Activated CD4-positive, alpha-beta memory T cell treated with anti-CD3 and anti-CD28 coated beads, Interleukin-2, amount 10 ng/mL, durations not matched to agents 7 days and 5 days (primary cell): Measurements from ENCODE around the gene PDSS1. TPM values are rescaled to one million over a fixed set of nuclear protein-coding genes. Genes with fewer than 3 reads are reported as not detected.
"Not testable (repeated sequence)": the region's sequence is repeated elsewhere in the genome, so short reads cannot be mapped to it uniquely, and the experiment has no call there.

ENCODE experiments used
- CTCF ChIA-PET: fragments of 350-600 bp; sonication (Branson Sonifier 250); formaldehyde crosslinking; loops from one replicate; lab custom pipeline; 2021; ENCODE audit warnings: antibody characterized with exemption, inconsistent platforms; lab: Charles Lee
- POLR2A ChIA-PET: fragments of 350-600 bp; sonication (Branson Sonifier 250); formaldehyde crosslinking; loops from one replicate; lab custom pipeline; 2021; ENCODE audit warnings: antibody characterized with exemption; lab: Charles Lee
- DNase-seq: peaks from one replicate; pipeline ENCODE4 v3.0.0-alpha.2; 2020
- H3K27ac Mint-ChIP-seq: one replicate; pipeline ENCODE4 v1.8.0; 2021; ENCODE audit warnings: mild to moderate bottlenecking, mixed read lengths
- H3K27me3 Mint-ChIP-seq: one replicate; pipeline ENCODE4 v1.8.0; 2021; ENCODE audit warnings: mixed read lengths
- H3K36me3 Mint-ChIP-seq: one replicate; pipeline ENCODE4 v1.8.0; 2021; ENCODE audit warnings: low read depth, mixed read lengths
- H3K4me1 Mint-ChIP-seq: one replicate; pipeline ENCODE4 v1.8.0; 2021; ENCODE audit warnings: mixed read lengths
- H3K4me3 Mint-ChIP-seq: one replicate; pipeline ENCODE4 v1.8.0; 2021; ENCODE audit warnings: mild to moderate bottlenecking, mixed read lengths
- H3K9me3 Mint-ChIP-seq: one replicate; pipeline ENCODE4 v1.8.0; 2021; ENCODE audit warnings: mixed read lengths
- total RNA-seq, 2 experiments: library from RNA; stranded (reverse); gene quantifications; one replicate each; pipeline ENCODE4 v1.2.3, GENCODE V29; 2021

Gene PDSS1
- total RNA-seq, 2 experiments from 2014 or later, result 10.7 to 12.9 TPM

GRCh38 chr10:26789779-26790178 is 92.3 kb downstream of the PDSS1 start:
- H3K27me3 Mint-ChIP-seq, POLR2A ChIA-PET, H3K9me3 Mint-ChIP-seq, DNase-seq, H3K4me3 Mint-ChIP-seq, H3K27ac Mint-ChIP-seq: not testable (repeated sequence)
- H3K4me1 Mint-ChIP-seq, result peaks cover 25% of the 10 kb centered on the region
- CTCF ChIA-PET, result interaction anchor here (0.7 kb wide), 1 partner anchor 10 kb away, joined by 3 read pairs; no protein-coding TSS in a partner anchor
- H3K36me3 Mint-ChIP-seq, result peaks cover 55% of the 10 kb centered on the region

DNA sequence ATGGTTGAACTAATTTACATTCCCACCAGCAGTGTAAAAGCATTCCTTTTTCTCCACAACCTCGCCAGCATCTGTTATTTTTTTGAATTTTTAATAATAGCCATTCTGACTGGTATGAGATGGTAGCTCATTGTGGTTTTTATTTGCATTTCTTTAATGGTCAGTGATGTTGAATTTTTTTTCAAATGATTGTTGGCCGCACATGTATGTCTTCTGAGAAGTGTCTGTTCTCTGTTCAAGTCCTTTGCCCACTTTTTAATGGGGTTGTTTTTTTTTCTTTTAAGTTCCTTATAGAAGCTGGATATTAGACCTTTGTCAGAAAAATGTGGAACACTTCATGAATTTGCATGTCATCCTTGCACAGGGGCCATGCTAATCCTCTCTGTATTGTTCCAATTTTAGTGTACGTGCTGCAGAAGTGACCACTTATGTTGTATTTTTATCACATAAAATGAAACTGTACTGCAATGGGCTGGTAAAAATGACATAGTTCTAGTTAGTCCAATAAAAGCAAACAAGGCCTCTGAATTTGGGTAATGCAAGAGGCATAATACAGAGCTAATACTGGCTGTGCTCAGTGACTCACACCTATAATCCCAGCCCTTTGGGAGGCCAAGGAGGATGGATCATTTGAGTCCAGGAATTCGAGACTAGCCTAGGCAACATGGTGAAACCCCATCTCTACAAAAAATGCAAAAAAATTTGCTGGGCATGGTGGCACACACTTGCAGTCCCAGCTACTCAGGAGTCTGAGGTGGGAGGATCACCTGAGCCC is 92.9 kb downstream of the PDSS1 start:
- H3K36me3 Mint-ChIP-seq, result peaks cover 57% of the 10 kb centered on the region
- ChIA-PET POLR2A (no interaction called here), CTCF (interaction anchor here (0.7 to 1.3 kb wide), 2 partner anchors 9 to 16 kb away, joined by 3 read pairs; no protein-coding TSS in a partner anchor)
- no peaks in the 10 kb centered on the region for H3K27me3 Mint-ChIP-seq
- H3K9me3 Mint-ChIP-seq, result peaks cover 4% of the 10 kb centered on the region
- no peak overlapping the region for H3K27ac Mint-ChIP-seq
- DNase-seq, result no peak
- no peak overlapping the region for H3K4me3 Mint-ChIP-seq
- peaks cover 25% of the 10 kb centered on the region for H3K4me1 Mint-ChIP-seq

- no peaks in the 10 kb centered on the region for H3K27me3 Mint-ChIP-seq
- H3K4me3 Mint-ChIP-seq, result no peak overlapping the region
- H3K36me3 Mint-ChIP-seq, result peaks cover 45% of the 10 kb centered on the region
- H3K4me1 Mint-ChIP-seq, result peaks cover 21% of the 10 kb centered on the region
- H3K27ac Mint-ChIP-seq, result no peak overlapping the region
- ChIA-PET CTCF (interaction anchor here (1.0 kb wide), 1 partner anchor 44 kb away, joined by 3 read pairs; no protein-coding TSS in a partner anchor), POLR2A (no interaction called here)
- no peak for DNase-seq
- peaks cover 6% of the 10 kb centered on the region for H3K9me3 Mint-ChIP-seq
Measured at GRCh38 chr10:26792758-26793495, 95.4 kb downstream of the PDSS1 start.

Other genes with a start within 250 kb of the PDSS1 start
- 10 to 100 TPM; 76.9 to 78.4 TPM for gene ABI1, start 163.3 kb downstream of the PDSS1 start, total RNA-seq